SK-N-SH (cell line): ENCODE data around the gene ZNF521. TPM values are rescaled to one million over a fixed set of nuclear protein-coding genes. Genes with fewer than 3 reads are reported as not detected.

ENCODE experiments used
- CTCF ChIA-PET: fragments of 300-600, 350-600 bp; formaldehyde crosslinking; extraction: SDS; loops from one replicate; lab custom pipeline; 2021; lab: Yijun Ruan, JAX
- POLR2A ChIA-PET: fragments of 350-600 bp; sonication (Branson Sonifier 250); formaldehyde crosslinking; extraction: SDS; loops from one replicate; lab custom pipeline; 2020; ENCODE audit warnings: antibody characterized with exemption, inconsistent platforms; lab: Yijun Ruan, JAX
- DNase-seq: peaks from one replicate; pipeline ENCODE4 v3.0.0; 2012
- H2AFZ ChIP-seq: fragments of 200-600 bp; sonication (generic); 2 replicates; pipeline ENCODE4 v1.8.1; 2016; ENCODE audit warnings: antibody characterized with exemption, mild to moderate bottlenecking, low read depth
- H3F3A ChIP-seq: fragments of 200-600 bp; sonication (generic); replicated peaks from 2 replicates; pipeline ENCODE3; 2016; ENCODE audit warnings: antibody characterized with exemption, mild to moderate bottlenecking; ENCODE audit not compliant: insufficient read depth
- H3K27ac ChIP-seq, 2 experiments: fragments of 200-500 bp in 1 of 2; fragments of 200-600 bp in 1 of 2; sonication (Bioruptor generic) in 1 of 2; sonication (generic), shearing (Covaris generic) in 1 of 2; 2 replicates each; pipeline versions ENCODE4 v1.5.1 to v1.6.1; 2014 to 2016; ENCODE audit warnings: low read depth in 2 of 2, inconsistent platforms in 1 of 2, low read length in 1 of 2, mild to moderate bottlenecking in 1 of 2, mixed read lengths in 1 of 2
- H3K27me3 ChIP-seq: fragments of 200-600 bp; sonication (generic), shearing (Covaris generic); 2 replicates; pipeline ENCODE4 v1.6.1; 2016; ENCODE audit warnings: mixed run types; ENCODE audit not compliant: insufficient read depth
- H3K36me3 ChIP-seq, 2 experiments: fragments of 200-500 bp in 1 of 2; fragments of 200-600 bp in 1 of 2; sonication (Bioruptor generic) in 1 of 2; sonication (generic) in 1 of 2; replicated peaks in 1 of 2; 2 replicates each; pipeline versions ENCODE3 to v1.5.1; 2014 to 2016; ENCODE audit warnings: low read length in 1 of 2, mild to moderate bottlenecking in 1 of 2; ENCODE audit not compliant: insufficient read depth in 2 of 2, control insufficient read depth in 1 of 2
- H3K4me1 ChIP-seq, 2 experiments: fragments of 200-500 bp in 1 of 2; fragments of 200-600 bp in 1 of 2; sonication (Bioruptor generic) in 1 of 2; sonication (generic), shearing (Covaris generic) in 1 of 2; 2 replicates each; pipeline versions ENCODE4 v1.5.1 to v1.6.1; 2014 to 2016; ENCODE audit warnings: low read depth in 1 of 2, low read length in 1 of 2, mixed run types in 1 of 2; ENCODE audit not compliant: insufficient read depth in 2 of 2, control insufficient read depth in 1 of 2
- H3K4me2 ChIP-seq: fragments of 200-600 bp; sonication (generic), shearing (Covaris generic); 2 replicates; pipeline ENCODE4 v1.6.1; 2017; ENCODE audit warnings: mixed run types
- H3K4me3 ChIP-seq, 2 experiments: fragments of 200-500 bp in 1 of 2; fragments of 200-600 bp in 1 of 2; sonication (Bioruptor generic) in 1 of 2; sonication (generic), shearing (Covaris generic) in 1 of 2; 2 replicates each; pipeline versions ENCODE4 v1.5.1 to v1.8.1; 2014 to 2016; ENCODE audit warnings: low read depth in 2 of 2, inconsistent platforms in 1 of 2, low read length in 1 of 2, mild to moderate bottlenecking in 1 of 2, mixed read lengths in 1 of 2, moderate library complexity in 1 of 2
- H3K79me2 ChIP-seq: fragments of 200-600 bp; sonication (generic); 2 replicates; pipeline ENCODE4 v1.8.1; 2017; ENCODE audit warnings: mild to moderate bottlenecking; ENCODE audit not compliant: insufficient read depth
- H3K9ac ChIP-seq: fragments of 200-600 bp; sonication (generic); 2 replicates; pipeline ENCODE4 v1.6.1; 2017; ENCODE audit warnings: mixed run types
- H3K9me2 ChIP-seq: fragments of 200-600 bp; sonication (generic); 2 replicates; pipeline ENCODE4 v1.6.1; 2017; ENCODE audit warnings: mixed run types
- H3K9me3 ChIP-seq: fragments of 200-600 bp; sonication (generic); 2 replicates; pipeline ENCODE4 v1.6.1; 2017; ENCODE audit warnings: mixed run types, mild to moderate bottlenecking, moderate library complexity
- H4K20me1 ChIP-seq: fragments of 200-600 bp; sonication (generic); 2 replicates; pipeline ENCODE4 v1.6.1; 2017; ENCODE audit warnings: mild to moderate bottlenecking, mixed run types; ENCODE audit not compliant: insufficient read depth
- CHD2 ChIP-seq: fragments of 150-350 bp; IDR thresholded peaks from 2 replicates; pipeline ENCODE4 v1.6.1; 2018; ENCODE audit warnings: low read length; ENCODE audit not compliant: partially characterized antibody
- ELF1 ChIP-seq: IDR thresholded peaks from 2 replicates; pipeline ENCODE4 v1.4.0; 2012
- EP300 ChIP-seq, 2 experiments: IDR thresholded peaks; 2 replicates each; pipeline versions ENCODE4 v1.4.0 to v1.6.1; 2012; ENCODE audit warnings: borderline replicate concordance in 1 of 2, low read depth in 1 of 2, low read length in 1 of 2
- EZH2phosphoT487 ChIP-seq: fragments of 200-600 bp; sonication (generic); IDR thresholded peaks from 2 replicates; pipeline ENCODE4 v1.6.1; 2017; ENCODE audit warnings: low read depth, mixed run types, mild to moderate bottlenecking, antibody characterized with exemption, moderate library complexity, borderline replicate concordance
- FOXM1 ChIP-seq: IDR thresholded peaks from 2 replicates; pipeline ENCODE4 v1.4.0; 2012; ENCODE audit warnings: low read depth, mild to moderate bottlenecking
- GATA2 ChIP-seq: sonication (generic); formaldehyde crosslinking; IDR thresholded peaks from 2 replicates; pipeline ENCODE4 v1.5.0; 2020; ENCODE audit warnings: mild to moderate bottlenecking, missing genetic modification reagents
- MEF2A ChIP-seq: IDR thresholded peaks from 2 replicates; pipeline ENCODE4 v1.4.0; 2012; ENCODE audit warnings: low read depth, borderline replicate concordance
- NFIC ChIP-seq: IDR thresholded peaks from 2 replicates; pipeline ENCODE4 v1.4.0; 2012; ENCODE audit warnings: borderline replicate concordance
- NRF1 ChIP-seq: IDR thresholded peaks from 2 replicates; pipeline ENCODE4 v1.6.1; 2012; ENCODE audit warnings: low read depth, mild to moderate bottlenecking, low read length
- POLR2AphosphoS5 ChIP-seq: IDR thresholded peaks from 2 replicates; pipeline ENCODE4 v1.6.1; 2012; ENCODE audit warnings: low read depth, low read length
- RXRA ChIP-seq: IDR thresholded peaks from 2 replicates; pipeline ENCODE4 v1.4.0; 2012; ENCODE audit warnings: low read depth, mild to moderate bottlenecking, borderline replicate concordance
- SIN3A ChIP-seq: IDR thresholded peaks from 2 replicates; pipeline ENCODE4 v1.6.1; 2012; ENCODE audit warnings: low read depth, mild to moderate bottlenecking, low read length, moderate library complexity, borderline replicate concordance
- TEAD4 ChIP-seq: IDR thresholded peaks from 2 replicates; pipeline ENCODE4 v1.4.0; 2012; ENCODE audit warnings: mild to moderate bottlenecking, borderline replicate concordance; ENCODE audit not compliant: insufficient read depth
- YY1 ChIP-seq: IDR thresholded peaks from 2 replicates; pipeline ENCODE4 v1.4.0; 2012; ENCODE audit warnings: low read depth, mild to moderate bottlenecking
- WGBS: methylation state at CpG from one replicate; pipeline ENCODE4 v1.1.6; 2017; ENCODE audit warnings: low lambda C conversion rate; 5-methylcytosine and 5-hydroxymethylcytosine counted together
- polyA plus RNA-seq, 3 experiments: library from polyadenylated mRNA; depleted of rRNA; stranded (reverse); fragments of >200 nt; gene quantifications; 2 replicates each; pipeline ENCODE4 v1.2.3, GENCODE V29; 2012
- TF ChIP-seq, protein P1 (sequence below): IDR thresholded peaks from 2 replicates; pipeline ENCODE4 v1.4.0; 2012; ENCODE audit warnings: low read depth, borderline replicate concordance
- TF ChIP-seq, protein P2 (sequence below): fragments of 150-350 bp; IDR thresholded peaks from 2 replicates; pipeline ENCODE4 v1.6.1; 2017; ENCODE audit warnings: antibody characterized with exemption, low read length, low read depth, borderline replicate concordance

ZNF521 gene
- polyA plus RNA-seq, 1 of the 3 experiments (the other 2 are of a cell fraction): 14.1 TPM

DNA sequence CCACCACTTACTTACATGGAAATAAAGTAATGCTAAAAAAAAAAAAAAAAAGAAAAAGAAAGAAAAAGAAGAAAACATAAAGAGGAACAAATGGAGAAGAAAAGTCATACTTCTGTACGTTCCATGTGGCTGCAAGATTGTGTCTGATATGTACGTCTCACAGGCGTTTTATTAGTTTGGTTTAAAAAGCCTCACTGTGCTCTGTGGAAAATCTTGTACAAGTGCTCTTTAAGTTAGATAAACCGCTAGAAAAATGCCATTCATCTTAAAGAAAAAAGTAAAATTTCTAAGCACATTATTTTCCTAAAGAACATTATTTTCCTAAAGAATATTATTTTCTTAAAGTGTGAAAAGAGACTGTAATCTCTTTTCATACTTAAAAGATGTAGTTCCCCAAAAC, 165.1 kb downstream of the ZNF521 start:
- no peaks in the 10 kb centered on the region for H3K9me3 ChIP-seq
- TF ChIP-seq EP300 (IDR thresholded peaks at IDR 0.05; ENCODE audit: borderline replicate concordance in 1 of 2, low read depth in 1 of 2, low read length in 1 of 2) (no peak), CHD2 (no peak), RXRA (no peak), GATA2 (no peak), ELF1 (no peak)
- TF ChIP-seq, protein P1, sequence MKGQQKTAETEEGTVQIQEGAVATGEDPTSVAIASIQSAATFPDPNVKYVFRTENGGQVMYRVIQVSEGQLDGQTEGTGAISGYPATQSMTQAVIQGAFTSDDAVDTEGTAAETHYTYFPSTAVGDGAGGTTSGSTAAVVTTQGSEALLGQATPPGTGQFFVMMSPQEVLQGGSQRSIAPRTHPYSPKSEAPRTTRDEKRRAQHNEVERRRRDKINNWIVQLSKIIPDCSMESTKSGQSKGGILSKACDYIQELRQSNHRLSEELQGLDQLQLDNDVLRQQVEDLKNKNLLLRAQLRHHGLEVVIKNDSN: no peak
- TF ChIP-seq, all 33 proteins: peak for 0

DNA sequence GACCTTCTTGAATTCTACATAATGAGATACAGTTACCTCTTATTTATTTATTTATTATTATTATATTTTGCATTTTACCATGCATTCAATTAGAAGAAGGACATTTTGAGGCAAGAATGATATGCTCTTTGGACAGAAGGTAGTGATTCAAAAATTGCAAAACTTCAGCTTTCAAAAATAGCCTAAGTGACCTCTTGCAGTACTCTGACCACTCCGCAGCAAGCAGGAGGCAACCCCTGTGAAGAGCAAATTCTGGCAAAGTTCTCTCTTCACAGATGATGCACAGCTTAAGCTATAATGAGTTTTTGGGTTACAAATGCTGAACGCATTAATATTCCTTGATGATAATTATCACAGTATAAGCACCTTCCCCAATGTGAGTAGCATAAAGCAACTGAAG, 170.0 kb downstream of the ZNF521 start:
- H3F3A ChIP-seq: no peaks in the 10 kb centered on the region

More for the DNA sequence above, 165.1 kb downstream of the ZNF521 start:
- 89% methylated on average over 4 of the region's 4 CpGs for WGBS
- Histone ChIP-seq H3K36me3 (no peaks in the 10 kb centered on the region), H3K4me3 (no peak overlapping the region), H3K27me3 (no peaks in the 10 kb centered on the region), H3K79me2 (no peaks in the 10 kb centered on the region), H3K27ac (no peak overlapping the region), H2AFZ (no peak overlapping the region), H3K4me2 (no peak overlapping the region), H3F3A (no peaks in the 10 kb centered on the region), H3K9me2 (no peaks in the 10 kb centered on the region), H4K20me1 (no peaks in the 10 kb centered on the region), H3K4me1 (peaks cover 0 to 4% of the 10 kb centered on the region in 2 experiments; a peak in 2 of 4 replicates), H3K9ac (no peak overlapping the region)
- CTCF ChIA-PET: no interaction called here
- DNase-seq: no peak
- POLR2A ChIA-PET: no interaction called here

More for the DNA sequence above, 170.0 kb downstream of the ZNF521 start:
- no peak for DNase-seq
- no peak overlapping the region for H2AFZ ChIP-seq
- CTCF ChIA-PET: no interaction called here
- POLR2A ChIA-PET: no interaction called here
- no peak overlapping the region for H3K9ac ChIP-seq
- H3K27me3 ChIP-seq: no peaks in the 10 kb centered on the region
- H4K20me1 ChIP-seq: no peaks in the 10 kb centered on the region
- TF ChIP-seq SIN3A: no peak
- no peak for TF ChIP-seq GATA2
- no peak for TF ChIP-seq EZH2phosphoT487
- no peak for TF ChIP-seq MEF2A
- no peak for TF ChIP-seq NFIC
- no peak for TF ChIP-seq NRF1
- TF ChIP-seq TEAD4: no peak
- no peak for TF ChIP-seq EP300 (IDR thresholded peaks at IDR 0.05; ENCODE audit: borderline replicate concordance in 1 of 2, low read depth in 1 of 2, low read length in 1 of 2)
- TF ChIP-seq, protein P1: no peak
- TF ChIP-seq, protein P2, sequence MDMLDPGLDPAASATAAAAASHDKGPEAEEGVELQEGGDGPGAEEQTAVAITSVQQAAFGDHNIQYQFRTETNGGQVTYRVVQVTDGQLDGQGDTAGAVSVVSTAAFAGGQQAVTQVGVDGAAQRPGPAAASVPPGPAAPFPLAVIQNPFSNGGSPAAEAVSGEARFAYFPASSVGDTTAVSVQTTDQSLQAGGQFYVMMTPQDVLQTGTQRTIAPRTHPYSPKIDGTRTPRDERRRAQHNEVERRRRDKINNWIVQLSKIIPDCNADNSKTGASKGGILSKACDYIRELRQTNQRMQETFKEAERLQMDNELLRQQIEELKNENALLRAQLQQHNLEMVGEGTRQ: no peak
- no peak for TF ChIP-seq YY1
- TF ChIP-seq FOXM1: no peak
- TF ChIP-seq POLR2AphosphoS5: no peak
- H3K36me3 ChIP-seq: no peaks in the 10 kb centered on the region
- WGBS: 93% methylated on average over 2 of the region's 2 CpGs
- no peaks in the 10 kb centered on the region for H3K4me1 ChIP-seq
- H3K4me2 ChIP-seq: no peak overlapping the region
- no peak overlapping the region for H3K4me3 ChIP-seq
- no peaks in the 10 kb centered on the region for H3K9me2 ChIP-seq
- H3K79me2 ChIP-seq: no peaks in the 10 kb centered on the region; the same call in 1 of the 2 replicates
- no peaks in the 10 kb centered on the region for H3K9me3 ChIP-seq
- no peak overlapping the region for H3K27ac ChIP-seq
